Chondrocyte (in vitro differentiated cells): ENCODE measurements around the gene MTRR. TPM values are rescaled to one million over a fixed set of nuclear protein-coding genes. Genes with fewer than 3 reads are reported as not detected.

Experiments used
- DNase-seq: peaks from one replicate; pipeline ENCODE4 v3.0.0; 2021; ENCODE audit warnings: mixed read lengths, low spot score
- H3K27ac Mint-ChIP-seq: one replicate; pipeline ENCODE4 v1.8.0; 2021; ENCODE audit warnings: mild to moderate bottlenecking, moderate library complexity, mixed read lengths; ENCODE audit not compliant: unreplicated experiment
- H3K27me3 Mint-ChIP-seq: 2 replicates; pipeline ENCODE4 v1.8.0; 2021; ENCODE audit warnings: low read depth, mixed read lengths
- H3K36me3 Mint-ChIP-seq: 2 replicates; pipeline ENCODE4 v1.8.0; 2021; ENCODE audit warnings: low read depth, mixed read lengths
- H3K4me1 Mint-ChIP-seq: 2 replicates; pipeline ENCODE4 v1.8.0; 2021; ENCODE audit warnings: low read depth, mild to moderate bottlenecking, mixed read lengths
- H3K4me3 Mint-ChIP-seq: one replicate; pipeline ENCODE4 v1.8.0; 2021; ENCODE audit warnings: mild to moderate bottlenecking, moderate library complexity, mixed read lengths; ENCODE audit not compliant: unreplicated experiment
- H3K9me3 Mint-ChIP-seq: 2 replicates; pipeline ENCODE4 v1.8.0; 2021; ENCODE audit warnings: low read depth, mixed read lengths
- CTCF ChIP-seq: fragments of 200-600 bp; sonication (generic); IDR thresholded peaks from 2 replicates; pipeline ENCODE4 v1.5.0; 2021; ENCODE audit warnings: antibody characterized with exemption, mild to moderate bottlenecking, moderate library complexity
- total RNA-seq: library from RNA; stranded (reverse); gene quantifications from 3 replicates; pipeline ENCODE4 v1.2.1, GENCODE V29; 2021

Gene MTRR
- total RNA-seq, 1 donor from 2014 or later = 28.4 TPM

GRCh38 chr5:7855611-7856010, 13.3 kb upstream of the MTRR start:
- Mint-ChIP-seq H3K4me1 (peaks cover 12% of the 10 kb centered on the region), H3K9me3 (no peaks in the 10 kb centered on the region), H3K27ac (no peak overlapping the region), H3K4me3 (no peak overlapping the region), H3K27me3 (no peaks in the 10 kb centered on the region), H3K36me3 (peaks cover 6% of the 10 kb centered on the region)
- DNase-seq = no peak
- TF ChIP-seq CTCF = no peak

- Mint-ChIP-seq H3K27me3 (no peaks in the 10 kb centered on the region), H3K27ac (no peak overlapping the region), H3K9me3 (no peaks in the 10 kb centered on the region), H3K4me1 (peaks cover 9% of the 10 kb centered on the region), H3K36me3 (peaks cover 11% of the 10 kb centered on the region), H3K4me3 (no peak overlapping the region)
- peak; percentile 77 for TF ChIP-seq CTCF
- no peak for DNase-seq
These were observed 12.1 kb upstream of the MTRR start for GRCh38 chr5:7856855-7857254.

GRCh38 chr5:7857361-7857760, 11.6 kb upstream of the MTRR start:
- DNase-seq = no peak
- no peak overlapping the region for H3K4me3 Mint-ChIP-seq
- no peaks in the 10 kb centered on the region for H3K27me3 Mint-ChIP-seq
- peaks cover 12% of the 10 kb centered on the region for H3K36me3 Mint-ChIP-seq
- H3K4me1 Mint-ChIP-seq = peaks cover 7% of the 10 kb centered on the region
- H3K9me3 Mint-ChIP-seq = no peaks in the 10 kb centered on the region
- H3K27ac Mint-ChIP-seq = no peak overlapping the region
- TF ChIP-seq CTCF = no peak

GRCh38 chr5:7857926-7858632, 10.9 kb upstream of the MTRR start:
- DNase-seq = no peak
- Mint-ChIP-seq H3K9me3 (no peaks in the 10 kb centered on the region), H3K27me3 (no peaks in the 10 kb centered on the region), H3K4me1 (peaks cover 4% of the 10 kb centered on the region), H3K4me3 (no peak overlapping the region), H3K36me3 (peaks cover 12% of the 10 kb centered on the region), H3K27ac (no peak overlapping the region)
- TF ChIP-seq CTCF = no peak

- Mint-ChIP-seq H3K4me1 (peaks cover 32% of the 10 kb centered on the region), H3K4me3 (no peak overlapping the region), H3K9me3 (no peaks in the 10 kb centered on the region), H3K27me3 (no peaks in the 10 kb centered on the region), H3K36me3 (peaks cover 6% of the 10 kb centered on the region), H3K27ac (no peak overlapping the region)
- no peak for DNase-seq
- TF ChIP-seq CTCF = no peak
These were observed 2.8 kb upstream of the MTRR start for GRCh38 chr5:7866196-7866595.
